ENCODE measurements around the gene MSX1. TPM values are rescaled to one million over a fixed set of nuclear protein-coding genes. Genes with fewer than 3 reads are reported as not detected.
"Not testable (repeated sequence)": the region's sequence is repeated elsewhere in the genome, so short reads cannot be mapped to it uniquely, and the experiment has no call there.

Gene MSX1
- 5.0 TPM for total RNA-seq
- long read RNA-seq, transcript MSX1-201 (2 exons, 1,939 nt), result major isoform, 6 of 8 reads
- long read RNA-seq, partial matches to known transcripts, result 0 of 8 reads
- long read RNA-seq, other reads (novel, unspliced or antisense), result 2 of 8 reads

DNA sequence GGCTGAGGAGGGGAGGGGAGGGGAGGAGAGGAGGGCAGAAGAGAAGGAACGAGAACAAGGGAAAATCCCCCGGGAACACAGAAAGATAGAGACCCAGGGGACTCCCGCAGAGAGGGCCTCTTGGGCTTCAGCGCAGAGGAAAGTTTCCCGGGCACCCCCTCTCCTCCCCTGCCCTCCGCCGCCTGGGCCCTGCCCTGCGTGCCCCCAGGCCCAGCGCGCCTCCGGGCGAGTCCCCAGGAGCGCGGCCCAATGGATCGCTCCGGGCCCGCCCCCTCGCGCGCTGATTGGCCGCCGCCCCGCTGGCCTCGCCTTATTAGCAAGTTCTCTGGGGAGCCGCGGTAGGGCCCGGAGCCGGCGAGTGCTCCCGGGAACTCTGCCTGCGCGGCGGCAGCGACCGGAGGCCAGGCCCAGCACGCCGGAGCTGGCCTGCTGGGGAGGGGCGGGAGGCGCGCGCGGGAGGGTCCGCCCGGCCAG, at the start of gene MSX1:
MSX1 (plus strand) TSS at position 341 of the 474 bp plus-strand sequence. CDS start 235 bp downstream, outside the sequence.
- intact Hi-C loops (cut with DNase I), result loop anchor here (10.0 kb wide), 1 partner anchor 375 kb away; no protein-coding TSS in a partner anchor
- DNase-seq (ENCODE audit: low spot score), result peak; percentile 92

- intact Hi-C loops (cut with DNase I), result no loop called here
These were observed 49.2 kb upstream of the MSX1 start for GRCh38 chr4:4810092-4810774.

DNA sequence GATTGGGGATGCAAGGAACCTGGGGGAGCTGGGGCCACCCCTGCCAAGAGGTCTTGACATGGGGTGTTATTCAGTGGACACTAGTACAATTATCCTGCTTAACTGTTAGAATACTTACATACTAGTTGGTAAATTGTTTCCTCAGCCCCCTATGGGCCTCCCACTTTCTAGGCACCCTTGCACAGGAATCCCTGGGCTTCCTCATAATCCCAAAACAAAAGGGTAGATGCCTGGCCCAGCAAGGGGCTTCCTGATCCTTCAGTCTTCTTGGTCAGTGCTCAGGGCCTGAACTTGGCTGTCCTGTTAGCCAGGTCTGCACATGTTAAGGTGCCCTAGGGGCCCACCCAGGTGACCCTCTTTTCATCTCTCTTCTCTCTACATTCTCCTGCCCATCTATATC, 48.7 kb upstream of the MSX1 start:
- no peak for DNase-seq (ENCODE audit: low spot score)
- intact Hi-C loops (cut with DNase I), result no loop called here

More at GRCh38 chr4:4810092-4810774, 49.2 kb upstream of the MSX1 start:
- no peak for DNase-seq (ENCODE audit: low spot score)

- DNase-seq (ENCODE audit: low spot score), result no peak
- intact Hi-C loops (cut with DNase I), result no loop called here
These were observed 47.2 kb upstream of the MSX1 start for GRCh38 chr4:4812145-4812794.

- intact Hi-C loops (cut with DNase I), result no loop called here
- no peak for DNase-seq (ENCODE audit: low spot score)
These were observed 40.9 kb upstream of the MSX1 start for GRCh38 chr4:4818415-4819212.

GRCh38 chr4:4819213-4819606, 40.3 kb upstream of the MSX1 start:
- intact Hi-C loops (cut with DNase I), result no loop called here
- no peak for DNase-seq (ENCODE audit: low spot score)

GRCh38 chr4:4820261-4820660, 39.2 kb upstream of the MSX1 start:
- DNase-seq (ENCODE audit: low spot score), result no peak
- intact Hi-C loops (cut with DNase I), result no loop called here

DNA sequence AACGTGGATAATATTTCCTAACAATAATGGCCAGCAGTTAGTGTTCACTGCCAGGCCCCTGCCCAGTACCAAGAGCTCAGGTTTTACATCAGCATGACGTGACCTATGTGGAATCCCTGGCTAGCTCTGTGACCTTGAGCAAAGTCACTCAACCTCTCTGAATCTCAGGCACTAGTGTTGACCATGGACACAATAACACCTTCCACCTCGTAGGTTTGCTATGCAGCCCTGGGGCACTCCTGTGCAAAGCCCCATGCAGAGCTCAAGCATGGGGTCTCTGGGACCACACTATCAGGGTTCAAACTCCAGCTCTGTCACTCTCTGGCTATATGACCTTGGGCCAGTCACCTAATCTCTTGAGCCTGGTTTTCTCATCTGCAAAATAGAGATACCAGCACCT, 38.7 kb upstream of the MSX1 start:
- intact Hi-C loops (cut with DNase I), result no loop called here
- DNase-seq (ENCODE audit: low spot score), result no peak

DNA sequence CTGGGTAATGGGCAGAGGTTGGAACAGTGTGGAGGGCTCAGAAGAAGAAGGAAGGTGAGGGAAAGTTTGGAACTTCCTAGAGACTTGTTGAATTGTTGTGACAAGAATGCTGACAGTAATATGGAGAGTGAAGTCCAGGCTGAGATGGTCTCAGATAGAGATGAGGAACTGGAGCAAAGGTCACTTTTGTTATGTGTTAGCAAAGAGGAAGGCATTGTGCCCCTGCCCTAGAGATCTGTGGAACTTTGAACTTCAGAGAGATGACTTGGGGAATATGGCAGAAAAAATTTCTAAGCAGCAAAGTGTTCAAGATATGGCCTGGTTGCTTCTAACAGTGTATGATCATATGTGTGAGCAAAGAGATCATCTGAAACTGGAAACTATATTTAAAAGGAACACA, 37.9 kb upstream of the MSX1 start:
- intact Hi-C loops (cut with DNase I), result no loop called here
- no peak for DNase-seq (ENCODE audit: low spot score)

DNA sequence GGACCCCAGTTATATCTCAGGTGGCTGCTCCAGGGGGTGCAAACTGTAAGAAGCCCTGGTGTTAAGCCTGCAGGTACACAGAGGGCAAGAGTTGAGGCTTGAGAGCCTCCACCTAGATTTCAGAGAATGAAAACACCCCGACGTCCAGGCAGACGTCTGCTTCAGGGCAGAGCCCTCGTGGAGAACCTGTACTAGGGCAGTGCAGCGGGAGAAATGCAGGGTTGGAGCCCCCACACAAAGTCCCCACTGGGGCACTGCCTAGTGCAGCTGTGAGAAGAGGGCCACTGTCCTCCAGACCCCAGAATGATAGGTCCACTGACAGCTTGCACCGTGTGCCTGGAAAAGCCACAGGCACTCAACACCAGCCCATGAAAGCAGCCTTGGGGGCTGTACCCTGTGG, 37.2 kb upstream of the MSX1 start:
- intact Hi-C loops (cut with DNase I); DNase-seq (ENCODE audit: low spot score): not testable (repeated sequence)

- intact Hi-C loops (cut with DNase I), result no loop called here
- no peak for DNase-seq (ENCODE audit: low spot score)
These were observed 35.8 kb upstream of the MSX1 start for GRCh38 chr4:4823621-4824162.

GRCh38 chr4:4824232-4824631, 35.2 kb upstream of the MSX1 start:
- intact Hi-C loops (cut with DNase I), result no loop called here
- no peak for DNase-seq (ENCODE audit: low spot score)

GRCh38 chr4:4825431-4825830, 34.0 kb upstream of the MSX1 start:
- DNase-seq (ENCODE audit: low spot score), result no peak
- intact Hi-C loops (cut with DNase I), result no loop called here

DNA sequence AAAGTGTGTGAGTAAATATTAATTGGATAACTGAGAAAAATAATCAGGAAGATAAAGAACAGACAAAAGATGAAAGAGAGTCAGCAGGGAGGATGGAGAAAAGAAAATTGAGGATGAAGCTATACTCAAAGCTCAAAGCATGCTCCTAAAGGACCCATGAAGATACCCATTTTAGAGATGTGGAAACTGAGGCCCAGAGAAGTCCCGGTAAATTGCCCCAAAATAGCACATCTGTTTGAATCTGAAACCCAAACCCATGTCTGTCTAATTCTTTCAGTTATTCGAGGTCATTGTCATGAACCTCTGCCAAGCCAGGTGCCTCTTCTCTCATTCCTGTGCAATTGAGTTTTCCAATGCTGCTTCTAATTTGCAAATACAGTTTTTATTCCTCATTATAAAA, 29.6 kb upstream of the MSX1 start:
- intact Hi-C loops (cut with DNase I), result no loop called here
- no peak for DNase-seq (ENCODE audit: low spot score)

- DNase-seq (ENCODE audit: low spot score), result no peak
- intact Hi-C loops (cut with DNase I), result no loop called here
These were observed 28.2 kb upstream of the MSX1 start for GRCh38 chr4:4831266-4831665.

- intact Hi-C loops (cut with DNase I), result no loop called here
- DNase-seq (ENCODE audit: low spot score), result no peak
These were observed 27.6 kb upstream of the MSX1 start for GRCh38 chr4:4831825-4832224.

GRCh38 chr4:4836044-4836443, 23.4 kb upstream of the MSX1 start:
- no peak for DNase-seq (ENCODE audit: low spot score)
- intact Hi-C loops (cut with DNase I), result no loop called here

DNA sequence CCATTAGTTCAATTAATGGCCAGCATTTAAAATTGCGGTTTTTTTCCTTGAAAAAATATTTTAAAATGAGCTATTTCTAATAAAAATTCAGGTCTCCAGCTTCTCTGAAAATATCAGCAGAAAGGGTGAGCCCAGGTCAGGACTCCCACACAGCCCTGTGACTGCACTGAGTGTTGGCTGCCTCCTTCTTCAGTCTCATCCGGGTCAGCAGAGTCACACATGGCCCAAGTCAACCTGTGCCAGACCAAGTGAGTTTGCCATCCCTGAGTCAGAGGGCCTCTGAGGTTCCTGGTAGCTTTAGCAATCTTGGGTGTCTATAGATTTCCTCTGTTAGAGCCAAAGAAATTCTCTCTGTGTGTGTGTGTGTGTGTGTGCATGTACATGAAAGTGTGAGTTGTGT, 22.1 kb upstream of the MSX1 start:
- intact Hi-C loops (cut with DNase I), result no loop called here
- DNase-seq (ENCODE audit: low spot score), result no peak

- DNase-seq (ENCODE audit: low spot score), result no peak
These were observed 21.2 kb upstream of the MSX1 start for GRCh38 chr4:4838051-4838935.

More at GRCh38 chr4:4838051-4838935, 21.2 kb upstream of the MSX1 start:
- intact Hi-C loops (cut with DNase I), result no loop called here
